ENCODE data around the gene USP48. TPM values are rescaled to one million over a fixed set of nuclear protein-coding genes. Genes with fewer than 3 reads are reported as not detected.

The USP48 gene
- total RNA-seq, 2 experiments from 2014 or later = 72.1 to 72.4 TPM

- DNase-seq = peak; percentile 51
- ChIA-PET CTCF (no interaction called here), POLR2A (no interaction called here)
- peaks cover 52% of the 10 kb centered on the region for H3K4me1 Mint-ChIP-seq (ENCODE audit: low read depth)
- no peak overlapping the region for H3K27ac Mint-ChIP-seq
- H3K4me3 Mint-ChIP-seq = no peak overlapping the region
- no peaks in the 10 kb centered on the region for H3K27me3 Mint-ChIP-seq
- no peaks in the 10 kb centered on the region for H3K9me3 Mint-ChIP-seq
- peaks cover 7% of the 10 kb centered on the region for H3K36me3 Mint-ChIP-seq (ENCODE audit: low read depth)
- TF ChIP-seq CTCF (IDR thresholded peaks at IDR 0.05) = no peak
- peak; percentile 46 for ATAC-seq
- intact Hi-C loops (cut with micrococcal nuclease) = no loop called here
Observed at GRCh38 chr1:21764615-21765423, 18.1 kb downstream of the USP48 start.

- H3K9me3 Mint-ChIP-seq = no peaks in the 10 kb centered on the region
- no peak for TF ChIP-seq CTCF (IDR thresholded peaks at IDR 0.05)
- peaks cover 57% of the 10 kb centered on the region for H3K4me1 Mint-ChIP-seq (ENCODE audit: low read depth)
- ChIA-PET CTCF (interaction anchor here (1.9 kb wide), 1 partner anchor 18 kb away, joined by 7 read pairs; no protein-coding TSS in a partner anchor), POLR2A (interaction anchor here (0.8 to 1.0 kb wide), 2 partner anchors 19 to 261 kb away, joined by 3 to 4 read pairs; partner anchors contain the start of gene USP48)
- H3K36me3 Mint-ChIP-seq (ENCODE audit: low read depth) = peaks cover 3% of the 10 kb centered on the region
- no peak overlapping the region for H3K4me3 Mint-ChIP-seq
- intact Hi-C loops (cut with micrococcal nuclease) = no loop called here
- H3K27ac Mint-ChIP-seq = no peak overlapping the region
- ATAC-seq (no peak), DNase-seq (no peak)
- H3K27me3 Mint-ChIP-seq = no peaks in the 10 kb centered on the region
Observed at GRCh38 chr1:21763694-21764419, 19.1 kb downstream of the USP48 start.

GRCh38 chr1:21763236-21763635 is 19.7 kb downstream of the USP48 start:
- POLR2A ChIA-PET = interaction anchor here (1.0 kb wide), 1 partner anchor 19 kb away, joined by 3 read pairs; the partner anchor contains the start of gene USP48
- ATAC-seq = no peak
- H3K27ac Mint-ChIP-seq = no peak overlapping the region

GRCh38 chr1:21762022-21762404 is 20.9 kb downstream of the USP48 start:
- ATAC-seq (no peak), DNase-seq (no peak)
- peaks cover 48% of the 10 kb centered on the region for H3K4me1 Mint-ChIP-seq (ENCODE audit: low read depth)
- H3K27me3 Mint-ChIP-seq = no peaks in the 10 kb centered on the region
- no peak overlapping the region for H3K4me3 Mint-ChIP-seq
- no peak for TF ChIP-seq CTCF (IDR thresholded peaks at IDR 0.05)
- H3K9me3 Mint-ChIP-seq = no peaks in the 10 kb centered on the region
- POLR2A ChIA-PET = interaction anchor here (0.5 kb wide), 1 partner anchor 90 kb away, joined by 4 read pairs; no protein-coding TSS in a partner anchor
- peaks cover 6% of the 10 kb centered on the region for H3K36me3 Mint-ChIP-seq (ENCODE audit: low read depth)
- intact Hi-C loops (cut with micrococcal nuclease) = no loop called here
- H3K27ac Mint-ChIP-seq = no peak overlapping the region
- CTCF ChIA-PET = interaction anchor here (0.9 to 1.2 kb wide), 2 partner anchors 21 to 1129 kb away, joined by 3 to 6 read pairs; partner anchors contain the start of gene USP48

More at GRCh38 chr1:21763236-21763635, 19.7 kb downstream of the USP48 start:
- peaks cover 51% of the 10 kb centered on the region for H3K4me1 Mint-ChIP-seq (ENCODE audit: low read depth)
- peaks cover 3% of the 10 kb centered on the region for H3K36me3 Mint-ChIP-seq (ENCODE audit: low read depth)
- no peak for TF ChIP-seq CTCF (IDR thresholded peaks at IDR 0.05)
- no peaks in the 10 kb centered on the region for H3K9me3 Mint-ChIP-seq
- H3K4me3 Mint-ChIP-seq = no peak overlapping the region
- intact Hi-C loops (cut with micrococcal nuclease) = no loop called here
- CTCF ChIA-PET = interaction anchor here (0.9 to 1.9 kb wide), 2 partner anchors 19 to 25 kb away, joined by 3 to 7 read pairs; no protein-coding TSS in a partner anchor
- no peak for DNase-seq
- no peaks in the 10 kb centered on the region for H3K27me3 Mint-ChIP-seq
